Psoas muscle (tissue), 8 donors: ENCODE measurements around the gene PTOV1. TPM values are rescaled to one million over a fixed set of nuclear protein-coding genes. Genes with fewer than 3 reads are reported as not detected.

Experiments
- ATAC-seq, 4 donors: fragments of 200-7000 bp; cut with Tn5 transposase; one replicate each; pipeline ENCODE4 v1.9.1; 2020; ENCODE audit warnings: moderate library complexity in 3 of 4, mild to moderate bottlenecking in 2 of 4
- DNase-seq, 2 donors: peaks; one replicate each; pipeline ENCODE4 v3.0.0-alpha.2; 2020
- H3K27ac ChIP-seq: fragments of 200-600 bp; one replicate; pipeline ENCODE4 v1.8.0; 2022
- H3K27me3 ChIP-seq, 3 donors: fragments of 200-600 bp in 1 of 3; one replicate each; pipeline versions ENCODE4 v1.6.1 to v1.8.0; 2013 to 2022; ENCODE audit warnings: low read length in 2 of 3, mild to moderate bottlenecking in 2 of 3, moderate library complexity in 1 of 3; ENCODE audit not compliant: insufficient read depth in 3 of 3
- H3K36me3 ChIP-seq, 2 donors: fragments of 200-600 bp in 1 of 2; one replicate each; pipeline versions ENCODE4 v1.6.1 to v1.8.0; 2013 to 2022; ENCODE audit warnings: low read depth in 1 of 2, mild to moderate bottlenecking in 1 of 2, moderate library complexity in 1 of 2; ENCODE audit not compliant: insufficient read depth in 1 of 2
- H3K4me1 ChIP-seq: fragments of 200-600 bp; one replicate; pipeline ENCODE4 v1.8.0; 2022
- H3K4me3 ChIP-seq: fragments of 200-600 bp; one replicate; pipeline ENCODE4 v1.8.0; 2022; ENCODE audit warnings: mild to moderate bottlenecking
- H3K9me3 ChIP-seq: fragments of 200-600 bp; one replicate; pipeline ENCODE4 v1.8.0; 2022
- WGBS, 3 donors: extraction: QIAGEN DNeasy Blood & Tissue Kit; methylation state at CpG; one replicate each; pipeline versions ENCODE4 v1.1.6 to v1.1.7; 2013; 5-methylcytosine and 5-hydroxymethylcytosine counted together
- intact Hi-C, 2 donors: fragments of 100-400 bp; cut with DNase I; formaldehyde crosslinking; loops; one replicate each; pipeline versions ENCODE4 v1.11.0 to v1.14.2; 2022
- polyA plus RNA-seq, 3 donors: library from polyadenylated mRNA; stranded (reverse); fragments of 200-250 nt; gene quantifications; one replicate each; pipeline ENCODE4 v1.2.3, GENCODE V29; 2013
- total RNA-seq, 4 donors: library from RNA; stranded (reverse); fragmentation: NEBNext Ultra II Directional in 2 of 4; extraction: Animal tissue kit (Norgen Biotek cat#: 25700) in 2 of 4; gene quantifications; one replicate each; pipeline versions ENCODE4 v1.2.1 to v1.2.4, GENCODE V29; 2021 to 2023
- TF ChIP-seq, protein P1 (sequence below): fragments of 200-600 bp; IDR thresholded peaks from one replicate; pipeline ENCODE4 v1.8.0; 2022; ENCODE audit warnings: antibody characterized with exemption
- donor health status: healthy with polysubstance abuse.
- donor health status: DM: no; HTN: no; CAD: no; lungs with moderate emphysema.
- donor health status: Bipolar disorder and iron deficiency.
- donor health status: healthy.
- donor health status: DM: yes; HTN: yes; CAD: no.
- donor health status: DM: no; HTN: no; CAD: no.
- donor health status: DM: no; HTN: no; CAD: no.
- donor health status: DM: yes; HTN: yes; CAD: no.

Gene PTOV1
- total and polyA plus RNA-seq, 7 donors: 72.1 to 189 (median 122) TPM

DNA sequence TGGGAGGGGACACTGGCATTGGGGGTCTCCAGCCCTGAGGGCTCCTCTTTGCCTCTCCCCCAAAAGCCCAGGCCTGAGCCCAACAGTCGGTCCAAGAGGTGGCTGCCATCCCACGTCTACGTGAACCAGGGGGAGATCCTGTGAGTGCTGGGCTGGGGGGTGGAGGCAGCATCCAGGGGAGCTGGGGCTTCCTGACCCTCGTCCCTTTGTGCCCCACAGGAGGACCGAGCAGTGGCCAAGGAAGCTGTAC lies 6.8 kb downstream of the PTOV1 start:
- no peak overlapping the region for H3K27ac ChIP-seq
- intact Hi-C loops: no loop called here
- DNase-seq (no peak), ATAC-seq (no peak)
- no peak overlapping the region for H3K4me3 ChIP-seq
- no peaks in the 10 kb centered on the region for H3K27me3 ChIP-seq
- peaks cover 7 to 83% of the 10 kb centered on the region in 2 donors for H3K36me3 ChIP-seq
- H3K9me3 ChIP-seq: no peaks in the 10 kb centered on the region
- TF ChIP-seq, protein P1, sequence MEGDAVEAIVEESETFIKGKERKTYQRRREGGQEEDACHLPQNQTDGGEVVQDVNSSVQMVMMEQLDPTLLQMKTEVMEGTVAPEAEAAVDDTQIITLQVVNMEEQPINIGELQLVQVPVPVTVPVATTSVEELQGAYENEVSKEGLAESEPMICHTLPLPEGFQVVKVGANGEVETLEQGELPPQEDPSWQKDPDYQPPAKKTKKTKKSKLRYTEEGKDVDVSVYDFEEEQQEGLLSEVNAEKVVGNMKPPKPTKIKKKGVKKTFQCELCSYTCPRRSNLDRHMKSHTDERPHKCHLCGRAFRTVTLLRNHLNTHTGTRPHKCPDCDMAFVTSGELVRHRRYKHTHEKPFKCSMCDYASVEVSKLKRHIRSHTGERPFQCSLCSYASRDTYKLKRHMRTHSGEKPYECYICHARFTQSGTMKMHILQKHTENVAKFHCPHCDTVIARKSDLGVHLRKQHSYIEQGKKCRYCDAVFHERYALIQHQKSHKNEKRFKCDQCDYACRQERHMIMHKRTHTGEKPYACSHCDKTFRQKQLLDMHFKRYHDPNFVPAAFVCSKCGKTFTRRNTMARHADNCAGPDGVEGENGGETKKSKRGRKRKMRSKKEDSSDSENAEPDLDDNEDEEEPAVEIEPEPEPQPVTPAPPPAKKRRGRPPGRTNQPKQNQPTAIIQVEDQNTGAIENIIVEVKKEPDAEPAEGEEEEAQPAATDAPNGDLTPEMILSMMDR: no peak
- peaks cover 12% of the 10 kb centered on the region for H3K4me1 ChIP-seq
- 75 to 82% (median 80%) methylated on average over 5 of the region's 5 CpGs for WGBS, 3 donors

DNA sequence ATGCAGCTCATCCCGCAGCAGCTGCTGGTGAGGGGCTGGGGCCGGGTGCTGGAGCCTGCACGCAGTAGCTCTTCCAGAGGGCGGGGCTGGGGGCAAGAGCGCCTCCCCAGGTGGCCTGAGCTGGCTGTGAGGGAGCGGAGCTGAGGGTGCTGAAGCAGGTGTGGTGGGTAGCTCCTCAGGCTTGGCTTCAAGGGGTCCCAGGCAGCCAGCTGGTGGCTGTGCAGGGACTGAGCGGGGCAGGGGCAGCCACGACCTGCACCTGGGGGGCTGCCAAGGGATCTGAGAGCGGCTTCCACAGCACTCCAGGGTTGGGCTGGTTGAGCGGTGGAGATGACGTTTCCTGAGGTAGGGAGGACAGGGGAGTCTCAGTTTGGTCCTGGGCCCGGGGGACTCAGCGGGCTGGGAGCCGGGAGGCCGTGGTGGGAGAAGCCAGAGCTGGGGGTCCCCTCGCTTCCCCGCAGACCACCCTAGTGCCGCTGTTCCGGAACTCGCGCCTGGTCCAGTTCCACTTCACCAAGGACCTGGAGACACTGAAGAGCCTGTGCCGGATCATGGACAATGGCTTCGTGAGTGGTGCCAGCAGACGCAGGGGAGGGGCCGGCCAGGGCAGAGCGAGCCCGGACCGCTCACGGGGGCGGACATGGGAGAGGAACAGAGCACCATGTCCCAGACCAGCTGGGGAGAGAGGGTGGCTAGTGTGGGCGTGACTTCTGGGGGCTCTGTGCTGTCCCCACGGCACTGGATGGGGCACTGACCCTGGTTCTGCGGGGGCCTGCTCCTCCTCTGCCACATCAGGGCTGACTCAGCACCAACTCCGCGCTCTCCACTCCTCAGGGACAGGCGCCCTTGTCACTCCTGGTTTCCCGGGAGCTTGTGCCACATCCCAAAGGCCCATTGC lies 7.4 kb downstream of the PTOV1 start:
- H3K36me3 ChIP-seq: peaks cover 7 to 86% of the 10 kb centered on the region in 2 donors
- WGBS, 3 donors: 75 to 83% (median 78%) methylated on average over 36 to 37 of the region's 37 CpGs
- ATAC-seq: peak; percentile 7 to 14 (median 10)

DNA sequence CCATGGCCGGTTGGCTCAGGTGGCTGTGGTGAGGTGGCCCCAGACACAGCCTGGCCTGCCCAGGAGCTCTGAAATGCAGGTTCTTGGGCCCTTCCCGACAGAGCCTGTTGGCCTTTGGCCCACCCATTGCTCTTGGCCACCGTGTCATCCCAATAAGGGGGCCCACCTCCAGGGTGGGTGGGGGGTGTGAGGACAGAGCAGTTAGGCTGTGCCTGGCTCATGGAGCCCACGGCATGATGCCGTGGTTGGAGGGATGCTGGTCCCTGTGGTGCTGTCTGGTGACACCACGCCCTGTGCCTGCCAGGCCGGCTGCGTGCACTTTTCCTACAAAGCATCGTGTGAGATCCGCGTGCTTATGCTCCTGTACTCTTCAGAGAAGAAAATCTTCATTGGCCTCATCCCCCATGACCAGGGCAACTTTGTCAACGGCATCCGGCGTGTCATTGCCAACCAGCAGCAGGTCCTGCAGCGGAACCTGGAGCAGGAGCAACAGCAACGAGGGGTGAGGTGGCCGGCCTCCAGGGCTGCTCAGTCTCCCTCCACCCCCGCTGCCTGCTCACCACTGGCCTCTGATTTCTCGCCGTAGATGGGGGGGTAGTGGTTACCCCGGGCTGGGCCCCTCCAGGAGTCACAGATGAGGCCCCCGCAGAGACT lies 8.8 kb downstream of the PTOV1 start:
- Histone ChIP-seq H3K4me1 (peaks cover 1% of the 10 kb centered on the region), H3K27ac (no peak overlapping the region), H3K36me3 (peaks cover 7 to 93% of the 10 kb centered on the region in 2 donors), H3K4me3 (no peak overlapping the region), H3K9me3 (no peaks in the 10 kb centered on the region), H3K27me3 (no peaks in the 10 kb centered on the region)
- WGBS, 3 donors: 68 to 81% (median 74%) methylated on average over 21 to 22 of the region's 22 CpGs
- ATAC-seq (no peak), DNase-seq (peak in 1 of 2 donors; percentile 56)
- TF ChIP-seq, protein P1: no peak
- intact Hi-C loops: loop anchor here in 1 of 2 donors (1.0 kb wide), 1 partner anchor 19 kb away; no protein-coding TSS in a partner anchor

More for the DNA sequence above, 7.4 kb downstream of the PTOV1 start:
- no peaks in the 10 kb centered on the region for H3K27me3 ChIP-seq
- no peak overlapping the region for H3K4me3 ChIP-seq
- intact Hi-C loops: no loop called here
- H3K27ac ChIP-seq: peak overlapping the region; percentile 36
- TF ChIP-seq, protein P1: no peak
- peak; percentile 38 to 57 for DNase-seq
- peaks cover 6% of the 10 kb centered on the region for H3K4me1 ChIP-seq
- no peaks in the 10 kb centered on the region for H3K9me3 ChIP-seq

DNA sequence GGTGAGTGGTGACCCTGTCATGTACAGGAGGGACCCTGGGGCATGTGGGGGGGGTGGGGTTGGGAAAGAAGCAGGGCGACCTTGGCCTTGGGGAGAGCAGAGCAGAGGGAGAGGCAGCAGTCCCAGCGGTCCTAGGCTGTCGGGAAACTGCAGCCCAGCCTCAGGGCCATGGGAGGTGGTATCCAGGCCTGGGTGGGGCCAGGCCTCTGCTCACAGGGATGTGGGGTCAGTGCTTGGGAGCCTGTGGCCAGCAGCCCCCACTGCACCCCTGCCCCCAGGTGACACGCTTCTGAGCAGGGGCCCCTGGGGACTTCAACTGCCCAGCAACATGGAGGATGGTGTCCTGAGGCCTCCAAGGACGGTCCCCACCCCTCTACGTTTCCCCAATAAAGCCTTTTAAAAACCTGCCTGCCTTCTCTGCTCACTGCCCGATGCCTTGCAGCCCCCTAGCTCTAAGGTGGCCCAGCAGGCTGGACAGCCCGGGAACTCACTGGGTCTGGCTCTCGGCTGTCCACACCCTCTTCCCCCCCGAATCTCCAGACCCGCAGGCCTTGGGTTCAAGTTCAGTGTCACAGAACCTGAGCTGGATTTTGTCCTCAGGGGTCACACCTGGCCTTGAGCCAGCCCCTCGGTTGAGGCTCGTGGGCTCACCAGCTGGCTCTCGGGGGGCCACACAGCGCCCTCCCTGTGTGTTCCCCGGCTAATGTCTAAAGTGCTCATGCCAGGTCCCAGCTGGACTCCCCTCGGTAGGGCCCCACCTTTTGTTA lies 9.6 kb downstream of the PTOV1 start:
- TF ChIP-seq, protein P1: no peak
- Histone ChIP-seq H3K4me3 (no peak overlapping the region), H3K9me3 (no peaks in the 10 kb centered on the region), H3K4me1 (peaks cover 8% of the 10 kb centered on the region), H3K27ac (no peak overlapping the region), H3K36me3 (peaks cover 7 to 90% of the 10 kb centered on the region in 2 donors), H3K27me3 (no peaks in the 10 kb centered on the region)
- WGBS, 3 donors: 71 to 73% (median 72%) methylated on average over 16 to 17 of the region's 17 CpGs
- DNase-seq: no peak
- ATAC-seq: peak in 1 of 4 donors; percentile 4
- intact Hi-C loops: loop anchor here in 1 of 2 donors (1.0 kb wide), 1 partner anchor 19 kb away; no protein-coding TSS in a partner anchor
